ENCODE results near the gene KCNJ6. TPM values are rescaled to one million over a fixed set of nuclear protein-coding genes. Genes with fewer than 3 reads are reported as not detected.
"Not testable (repeated sequence)": the region's sequence is repeated elsewhere in the genome, so short reads cannot be mapped to it uniquely, and the experiment has no call there.

KCNJ6 gene
- total and polyA plus RNA-seq, 2 of the 8 experiments (the other 6 are each of a cell fraction or from before 2014, with no cell fraction given): 0.51 to 1.2 TPM

GRCh38 chr21:37662227-37662626 is 254.0 kb downstream of the KCNJ6 start:
- H4K8ac ChIP-seq (ENCODE audit: extremely low read depth, insufficient read depth, low read length); H2BK12ac ChIP-seq (ENCODE audit: low read depth, low read length); H3K27ac ChIP-seq (ENCODE audit: low read depth, low read length); H4K5ac ChIP-seq (ENCODE audit: insufficient read length, low read depth, low read length); H3K14ac ChIP-seq (ENCODE audit: insufficient read length); H3K9ac ChIP-seq (replicated peaks in 1 of 4; ENCODE audit: extremely low read depth in 1 of 4, low read depth in 3 of 4, low read length in 3 of 4); DNase-seq (ENCODE audit: low read depth in 1 of 2, low spot score in 2 of 2); H2BK5ac ChIP-seq (ENCODE audit: low read depth, low read length); H2BK120ac ChIP-seq (replicated peaks; ENCODE audit: low read depth, low read length); H3K27me3 ChIP-seq (replicated peaks in 1 of 4; ENCODE audit: control insufficient read depth in 3 of 4, extremely low read depth in 1 of 4, insufficient read depth in 3 of 4, low read length in 3 of 4); H3K56ac ChIP-seq (replicated peaks; ENCODE audit: insufficient read length, low read depth, low read length); H3K4me3 ChIP-seq (ENCODE audit: extremely low read depth in 1 of 4, insufficient read depth in 2 of 4, low read depth in 3 of 4, low read length in 4 of 4); H3K4me1 ChIP-seq (replicated peaks in 1 of 4; ENCODE audit: control insufficient read depth in 3 of 4, insufficient read depth in 4 of 4, low read length in 3 of 4); FAIRE-seq; H3K23ac ChIP-seq (ENCODE audit: insufficient read length); H4K91ac ChIP-seq (replicated peaks; ENCODE audit: insufficient read length, low read length); H3K4ac ChIP-seq (replicated peaks; ENCODE audit: insufficient read length, low read depth, low read length); CTCF ChIA-PET (ENCODE audit: partially characterized antibody); H3K4me2 ChIP-seq (ENCODE audit: insufficient read depth in 1 of 2, low read depth in 2 of 2, low read length in 2 of 2); H4K20me1 ChIP-seq (replicated peaks in 1 of 2; ENCODE audit: control insufficient read depth in 1 of 2, insufficient read depth in 2 of 2, low read length in 2 of 2); H3K23me2 ChIP-seq (ENCODE audit: low read depth, low read length); H3K79me2 ChIP-seq (ENCODE audit: control insufficient read depth in 1 of 2, insufficient read depth in 2 of 2, low read length in 2 of 2); H3K79me1 ChIP-seq (ENCODE audit: low read depth, low read length); H2BK20ac ChIP-seq (ENCODE audit: low read length); H3K36me3 ChIP-seq (ENCODE audit: control insufficient read depth in 2 of 4, insufficient read depth in 4 of 4, low read length in 3 of 4); H2AFZ ChIP-seq (ENCODE audit: low read length); H3K18ac ChIP-seq (ENCODE audit: extremely low read depth, low read length); H2AK5ac ChIP-seq (ENCODE audit: low read depth, low read length); POLR2A ChIA-PET (ENCODE audit: partially characterized antibody): not testable (repeated sequence)
- Histone ChIP-seq H3K9me3 (ENCODE audit: insufficient read depth in 2 of 2, low read depth in 1 of 2, low read length in 1 of 2) (peaks cover 24 to 26% of the 10 kb centered on the region in 2 experiments), H2BK15ac (ENCODE audit: low read length) (0 out of 2 replicates have a peak overlapping the region, but pooled peaks have one; percentile 88)
- WGBS, 2 experiments (ENCODE audit: extremely low coverage in 1 of 2, insufficient coverage in 1 of 2, insufficient read length in 1 of 2, insufficient replicate concordance in 2 of 2, low coverage in 1 of 2, low lambda C conversion rate in 2 of 2, missing lambda C conversion rate in 1 of 2): 93% methylated on average over 1 of the region's 1 CpG; no CpG with 5 or more reads in 1 of the 2 experiments
